HG03066 (cell line): ENCODE results near the gene CHCHD6.

Experiments used
- ATAC-seq: cut with Tn5 transposase; IDR thresholded peaks from one replicate; pipeline ENCODE4 v1.9.1; 2021; ENCODE audit warnings: low read depth; ENCODE audit not compliant: unreplicated experiment

CHCHD6 gene

GRCh38 chr3:126854666-126855065 lies 150.6 kb downstream of the CHCHD6 start:
- no peak for ATAC-seq

DNA sequence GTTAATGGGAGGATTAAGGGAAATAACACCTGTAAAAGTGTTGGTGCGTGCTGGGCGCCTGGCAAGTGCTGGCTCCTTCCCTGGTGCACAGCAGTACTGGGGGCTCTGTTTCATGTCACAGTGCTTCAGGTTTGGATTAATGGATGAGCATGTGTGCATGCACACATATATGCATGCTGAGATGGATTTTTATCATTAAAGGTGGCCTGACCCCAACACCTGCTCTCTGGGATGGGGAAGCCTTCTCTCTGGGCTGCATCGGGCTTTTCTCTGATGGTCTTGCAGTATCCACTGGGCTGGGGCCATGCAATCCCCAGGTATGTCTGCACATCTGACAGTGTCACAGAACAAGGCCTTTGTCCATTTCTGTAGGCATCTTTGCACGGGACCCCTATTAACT lies 151.3 kb downstream of the CHCHD6 start:
- no peak for ATAC-seq

DNA sequence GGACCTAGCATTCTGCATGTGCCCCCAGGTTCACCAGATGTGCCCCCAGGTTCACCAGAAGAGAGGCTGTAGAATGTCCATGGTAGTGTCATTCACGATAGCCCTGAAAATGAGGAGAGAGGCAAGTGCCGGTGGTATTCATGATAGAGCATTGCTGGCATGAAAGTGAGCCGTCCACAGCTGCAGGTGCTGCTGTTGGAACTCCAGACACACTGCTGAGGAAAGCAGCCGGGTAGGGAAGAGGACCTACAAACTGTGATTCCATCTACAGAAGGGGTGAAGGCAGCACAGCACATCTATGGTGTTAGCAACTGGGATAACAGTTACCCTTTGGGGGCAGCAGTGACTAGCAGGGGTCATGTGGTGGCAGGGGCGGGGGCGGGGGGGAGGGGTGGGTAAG lies 153.9 kb downstream of the CHCHD6 start:
- ATAC-seq: no peak

DNA sequence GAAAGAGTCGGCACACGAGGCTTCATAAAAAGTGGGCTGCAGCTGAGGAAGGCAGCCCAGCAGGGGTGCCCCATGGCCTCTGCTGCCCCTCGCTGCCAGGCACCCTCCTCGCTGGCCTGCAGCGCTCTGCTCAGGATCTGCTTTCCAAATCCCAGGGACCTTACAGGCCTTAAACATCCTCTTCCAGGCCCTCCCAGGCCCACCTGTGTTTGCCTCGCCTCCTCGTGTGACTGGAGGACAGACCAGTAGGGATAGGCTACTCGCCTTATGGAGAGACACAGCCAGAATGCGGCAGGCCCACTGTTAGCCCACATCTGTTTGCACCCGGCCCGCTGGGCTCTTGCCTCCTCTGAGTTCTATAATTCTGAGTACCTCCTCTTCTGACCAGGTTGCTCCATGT lies 154.4 kb downstream of the CHCHD6 start:
- no peak for ATAC-seq

DNA sequence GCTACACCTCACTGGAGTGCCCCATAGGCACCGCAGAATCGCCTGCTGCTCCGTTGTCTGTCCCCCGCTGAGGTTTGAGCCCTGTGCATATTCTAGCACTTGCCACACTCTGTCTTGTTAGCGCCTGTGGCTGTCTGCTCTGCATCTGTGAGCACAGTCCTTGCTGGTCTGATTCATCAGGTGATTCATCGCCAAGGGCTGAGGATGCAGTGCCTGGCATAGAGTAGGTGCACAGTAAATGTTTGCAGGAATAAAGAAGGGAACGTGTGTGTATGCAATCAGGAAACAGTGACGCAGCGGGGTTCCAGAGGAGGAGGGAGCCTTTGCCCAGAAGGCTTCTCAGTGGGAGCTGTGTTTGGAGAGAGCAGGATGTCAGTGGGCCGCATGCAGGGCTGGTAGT lies 154.8 kb downstream of the CHCHD6 start:
- no peak for ATAC-seq

DNA sequence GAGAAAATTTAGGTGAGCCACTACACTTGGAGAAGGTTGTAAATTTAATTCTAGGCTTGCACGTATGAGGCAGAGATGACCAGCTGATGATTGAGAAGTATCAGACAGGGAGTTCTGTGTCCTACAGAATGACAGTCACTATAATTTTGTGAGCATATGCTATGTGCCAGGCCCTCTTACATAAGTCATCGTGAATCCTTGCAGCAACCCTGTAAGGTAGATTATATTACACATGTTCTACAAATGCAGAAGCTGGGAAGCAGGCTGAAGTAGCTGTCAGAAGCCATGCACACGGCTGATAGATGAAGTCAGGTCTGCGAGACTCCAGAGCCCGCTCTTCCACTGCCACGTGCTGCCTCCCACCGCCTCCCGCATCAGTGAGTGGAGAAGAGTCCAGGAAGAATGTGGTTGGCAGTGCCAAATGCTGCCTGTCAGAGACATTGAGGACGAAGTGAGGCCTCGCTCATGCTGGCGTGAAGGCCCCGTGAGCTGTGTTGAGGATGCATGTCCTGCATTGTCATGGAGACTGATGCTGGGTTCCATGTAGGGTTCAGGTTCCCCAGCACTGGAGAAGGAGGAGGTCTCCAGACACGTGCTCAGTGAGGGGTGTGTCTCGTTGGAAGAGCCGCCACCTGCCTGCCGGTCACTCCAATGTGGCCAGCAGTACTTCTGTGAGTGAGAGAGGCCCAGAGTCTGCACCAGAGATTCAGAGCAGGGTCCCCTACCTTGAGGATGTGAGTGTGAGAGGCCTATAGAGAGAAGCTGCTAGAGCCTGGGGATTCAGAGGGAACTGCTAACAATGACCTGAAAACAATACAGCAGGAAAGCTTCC lies 155.6 kb downstream of the CHCHD6 start:
- ATAC-seq: no peak

GRCh38 chr3:126865736-126866135 lies 161.7 kb downstream of the CHCHD6 start:
- no peak for ATAC-seq

DNA sequence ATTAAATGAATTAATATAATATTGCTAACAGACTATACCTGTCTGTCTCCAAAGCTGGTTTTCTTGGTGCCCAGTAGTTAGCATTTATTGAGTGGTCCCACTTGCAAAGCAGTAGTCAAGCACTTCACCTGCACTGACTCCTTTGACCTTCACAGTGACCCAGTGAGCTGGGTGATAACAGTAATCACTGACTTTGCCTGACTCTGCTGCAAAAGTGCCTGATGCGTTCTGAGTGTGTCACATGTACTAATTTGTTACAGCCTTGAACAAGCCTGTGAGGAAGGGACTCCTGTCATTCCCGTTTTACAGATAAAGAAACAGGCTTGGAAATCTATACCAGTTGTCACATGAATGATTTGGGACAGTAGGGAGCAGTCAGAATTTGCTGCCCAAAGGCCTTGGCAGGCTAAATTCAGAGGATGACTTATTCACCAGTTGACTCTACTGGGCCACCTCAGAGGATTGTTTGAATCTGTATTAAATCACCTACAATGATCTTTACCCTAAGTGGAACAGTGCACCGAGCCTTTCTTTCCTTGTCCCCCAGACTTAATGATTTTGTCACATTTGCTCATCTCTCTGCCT lies 162.2 kb downstream of the CHCHD6 start:
- ATAC-seq: no peak

DNA sequence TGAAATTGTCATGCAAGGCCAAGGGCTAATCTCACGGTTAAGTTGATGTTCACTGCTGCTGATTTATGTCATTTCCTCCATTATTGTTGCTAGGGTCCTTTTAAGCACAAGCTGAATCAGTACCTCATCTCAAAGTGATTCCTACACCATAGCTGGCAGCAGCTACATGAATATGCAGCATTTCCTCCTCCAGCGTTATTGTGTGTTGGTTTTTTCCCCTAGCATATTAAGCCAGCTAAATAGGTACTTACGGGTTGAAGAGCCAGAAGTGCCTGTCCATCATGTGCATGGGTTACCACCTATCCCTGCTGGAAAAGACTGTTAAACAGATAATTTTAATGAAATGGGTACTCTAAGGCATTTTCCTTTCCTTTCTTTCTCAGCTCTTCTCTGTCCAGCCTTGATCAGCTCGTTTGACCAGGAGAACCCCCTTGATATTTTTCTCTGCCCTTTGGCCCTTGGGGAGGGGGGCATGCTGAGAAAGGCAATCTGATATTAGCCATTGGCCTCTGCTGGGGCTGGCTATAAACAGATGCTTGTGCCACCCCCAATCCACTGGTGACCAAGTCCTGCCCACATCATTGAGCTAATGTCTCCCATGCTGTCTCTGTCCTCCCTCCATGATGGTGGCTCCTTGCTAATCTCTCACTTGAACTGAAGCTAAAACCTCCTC lies 163.3 kb downstream of the CHCHD6 start:
- no peak for ATAC-seq

- ATAC-seq: no peak
Observed at GRCh38 chr3:126867863-126868200, 163.8 kb downstream of the CHCHD6 start.

- no peak for ATAC-seq
Observed at GRCh38 chr3:126870608-126871210, 166.7 kb downstream of the CHCHD6 start.

DNA sequence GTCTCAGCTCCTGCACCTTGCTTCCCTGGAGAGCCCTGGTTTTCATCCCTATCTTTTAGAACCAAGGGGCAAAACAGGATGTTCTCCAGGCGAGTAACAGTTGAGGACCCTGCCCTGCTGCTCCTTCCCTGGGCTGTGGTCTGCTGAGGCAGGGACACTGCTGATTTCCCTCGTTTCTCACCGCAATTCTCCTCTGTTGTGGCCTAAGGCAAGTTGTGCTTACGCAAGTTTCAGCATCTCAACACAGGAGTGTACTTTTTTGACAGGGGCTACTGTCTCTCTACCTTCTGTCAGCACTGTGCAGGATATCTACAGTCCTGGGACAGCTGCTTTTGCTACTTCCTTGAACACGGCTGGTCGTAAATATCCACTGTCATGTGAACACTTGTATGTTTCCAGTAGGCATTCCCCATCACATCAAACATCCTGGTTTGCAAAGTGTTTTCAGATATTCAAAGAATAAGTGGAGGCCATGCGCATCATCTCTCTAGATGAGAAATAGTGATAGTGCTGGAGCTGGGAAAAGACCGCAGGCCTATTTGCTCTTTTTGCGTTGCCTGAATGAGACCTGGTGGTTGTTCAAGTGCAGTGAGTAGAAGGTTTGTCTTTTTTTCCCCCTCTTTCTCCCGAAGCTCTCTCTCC lies 168.8 kb downstream of the CHCHD6 start:
- no peak for ATAC-seq

GRCh38 chr3:126873416-126873815 lies 169.4 kb downstream of the CHCHD6 start:
- ATAC-seq: no peak

GRCh38 chr3:126878664-126879063 lies 174.6 kb downstream of the CHCHD6 start:
- ATAC-seq: no peak

- ATAC-seq: no peak
Observed at GRCh38 chr3:126880901-126881300, 176.9 kb downstream of the CHCHD6 start.

DNA sequence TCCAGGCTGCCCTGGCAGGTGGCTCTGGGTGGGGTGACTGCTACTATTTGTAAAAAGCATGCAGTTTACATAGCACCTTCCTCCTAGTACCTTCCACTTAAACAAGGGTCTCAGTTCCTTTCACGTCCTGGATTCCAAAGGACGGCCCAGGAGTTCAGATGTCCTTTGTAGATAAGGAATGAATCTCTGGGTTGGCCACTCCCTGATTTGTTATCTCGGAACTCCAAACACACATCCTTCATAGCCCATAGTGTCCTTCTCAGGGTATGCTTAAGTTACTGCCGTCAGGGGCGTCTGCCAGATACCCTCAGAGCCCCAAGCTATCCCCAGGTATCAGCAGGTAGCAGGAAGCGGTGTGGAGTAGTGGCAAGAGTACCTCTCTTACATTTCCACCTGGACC lies 177.8 kb downstream of the CHCHD6 start:
- ATAC-seq: no peak

DNA sequence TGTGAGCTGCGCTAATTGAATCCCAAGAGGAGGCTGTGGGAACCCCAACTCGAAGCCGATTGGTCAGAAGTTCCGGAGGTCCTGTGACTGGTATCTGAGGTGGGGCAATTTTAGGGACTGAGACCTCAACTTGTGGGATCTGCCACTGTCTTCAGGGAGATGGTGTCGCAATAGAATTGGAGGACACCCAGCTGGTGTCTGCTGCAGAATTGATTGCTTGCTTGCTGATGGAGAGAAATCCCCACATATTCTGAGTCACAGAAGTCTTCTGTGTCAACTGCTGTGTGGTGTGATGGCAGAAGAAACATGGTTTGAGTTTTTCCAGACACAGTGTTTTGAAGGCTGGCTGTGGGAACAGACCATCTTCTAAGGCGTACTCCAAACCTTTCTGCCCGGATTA lies 179.2 kb downstream of the CHCHD6 start:
- ATAC-seq: no peak

DNA sequence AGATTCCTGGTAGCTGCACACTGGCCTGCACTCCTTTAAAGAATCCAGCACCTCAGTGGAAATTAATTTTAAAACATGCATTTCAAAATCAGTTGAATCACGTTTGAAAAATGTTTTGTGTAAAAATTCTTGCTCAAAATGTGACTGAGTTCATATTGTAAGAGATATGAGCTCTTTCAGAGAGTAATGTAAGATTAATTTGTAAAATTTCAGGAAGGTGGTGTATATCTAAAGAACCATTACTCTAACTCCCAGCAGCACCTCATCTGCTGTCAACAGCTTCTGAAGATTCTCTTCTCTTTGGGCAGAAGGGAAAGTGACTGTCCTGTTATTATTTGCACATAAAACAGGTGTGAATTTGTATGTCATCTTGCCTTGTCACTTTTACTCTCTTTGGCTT lies 181.4 kb downstream of the CHCHD6 start:
- ATAC-seq: no peak

DNA sequence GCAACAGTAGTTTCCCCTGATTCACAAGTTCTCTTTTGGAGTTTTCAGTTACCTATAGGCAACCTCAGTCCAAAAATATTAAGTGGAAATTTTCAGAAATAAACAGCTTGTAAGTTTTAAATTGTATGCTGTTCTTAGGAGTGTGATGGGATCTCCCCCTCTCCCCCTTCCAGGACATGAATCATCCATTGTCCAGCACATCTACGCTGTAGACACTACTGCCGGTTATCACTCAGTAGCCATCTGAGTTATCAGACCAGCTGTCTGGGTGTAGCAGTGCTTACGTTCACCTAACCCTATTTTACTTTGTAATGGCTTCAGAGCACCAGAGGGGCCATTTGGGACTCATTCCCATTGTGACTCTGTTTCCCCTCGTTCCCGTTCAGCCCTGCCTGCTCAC lies 182.2 kb downstream of the CHCHD6 start:
- ATAC-seq: no peak

DNA sequence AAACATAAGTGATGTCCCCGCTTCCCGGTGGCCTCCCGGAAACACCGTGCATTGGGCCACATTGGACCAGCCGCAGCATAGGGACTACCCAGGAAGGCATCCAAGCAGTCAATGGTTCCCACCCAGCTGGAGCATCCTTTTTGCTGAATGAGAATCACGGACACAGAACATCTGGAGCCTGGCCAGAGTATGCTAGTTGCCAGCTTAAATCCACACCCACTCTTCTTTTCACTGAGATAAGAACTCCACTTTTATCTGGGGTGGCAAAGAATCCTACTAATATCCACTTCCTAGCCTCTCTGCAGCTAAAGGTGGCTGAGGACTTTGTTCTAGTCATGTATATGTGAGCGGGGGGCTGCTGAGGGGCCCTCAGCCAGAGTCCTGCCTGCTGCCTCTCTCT lies 183.6 kb downstream of the CHCHD6 start:
- ATAC-seq: no peak

DNA sequence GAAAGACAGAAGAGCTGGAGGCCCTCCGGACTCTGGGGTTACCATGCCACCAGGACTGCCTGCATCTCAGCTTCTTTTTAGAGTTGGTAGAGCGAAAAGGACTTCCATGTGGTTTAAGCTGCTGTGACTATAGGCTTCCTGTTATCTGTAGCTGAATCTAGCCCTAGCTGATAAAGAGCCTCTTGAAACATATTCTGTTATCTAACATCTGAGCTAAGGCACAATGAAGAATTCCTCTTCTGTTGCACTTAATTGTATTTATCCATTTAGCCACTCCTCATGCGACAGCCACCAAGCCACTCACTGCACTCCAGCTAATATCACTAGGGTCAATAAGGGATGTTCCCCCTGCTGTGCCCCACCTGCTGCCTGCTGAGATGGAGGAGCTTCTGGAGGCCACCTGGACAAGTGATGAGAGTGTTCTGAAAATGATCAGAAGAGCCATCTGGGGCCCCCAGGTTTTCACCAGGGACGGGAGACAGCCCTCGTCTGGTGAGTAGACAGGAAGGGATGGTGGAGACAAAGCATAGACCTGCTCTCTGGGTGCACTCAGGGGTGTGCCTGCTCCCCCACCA lies 184.2 kb downstream of the CHCHD6 start:
- ATAC-seq: no peak
